Measurements from ENCODE around the gene UBE2J1. TPM values are rescaled to one million over a fixed set of nuclear protein-coding genes. Genes with fewer than 3 reads are reported as not detected.

Gene UBE2J1
- polyA plus RNA-seq, 1 donor (not counting 4 experiments of a cell fraction or from before 2014, with no cell fraction given), result 26.7 TPM

- Histone ChIP-seq H4K20me1 (ENCODE audit: control insufficient read depth, extremely low read depth, insufficient read depth, low read length) (no peaks in the 10 kb centered on the region), H3K4me3 (ENCODE audit: control insufficient read depth in 2 of 3, extremely low read depth in 1 of 3, insufficient read depth in 2 of 3, low read depth in 1 of 3, low read length in 3 of 3) (no peak overlapping the region), H3K27me3 (ENCODE audit: control insufficient read depth, extremely low read depth, insufficient read depth, low read length) (no peaks in the 10 kb centered on the region), H3K4me1 (ENCODE audit: control insufficient read depth, extremely low read depth, insufficient read depth, low read length) (no peaks in the 10 kb centered on the region), H3K79me2 (ENCODE audit: control insufficient read depth, insufficient read depth, low read length) (no peaks in the 10 kb centered on the region), H3K9ac (ENCODE audit: control insufficient read depth, extremely low read depth, insufficient read depth, low read length) (no peak overlapping the region), H3K4me2 (ENCODE audit: control insufficient read depth, extremely low read depth, insufficient read depth, low read depth, low read length) (no peak overlapping the region), H3K9me1 (ENCODE audit: control insufficient read depth, extremely low read depth, insufficient read depth, low read length) (no peaks in the 10 kb centered on the region), H3K9me3 (ENCODE audit: control insufficient read depth, low read depth, low read length) (no peaks in the 10 kb centered on the region), H3K36me3 (ENCODE audit: control insufficient read depth in 2 of 2, extremely low read depth in 1 of 2, insufficient read depth in 2 of 2, low read length in 2 of 2) (no peaks in the 10 kb centered on the region), H2AFZ (ENCODE audit: control insufficient read depth, low read length) (no peak overlapping the region), H3K27ac (ENCODE audit: control insufficient read depth, insufficient read depth, low read length) (no peak overlapping the region)
- DNase-seq (ENCODE audit: low read depth, low spot score) (no peak), FAIRE-seq (peak; percentile 39)
- dilution Hi-C loops (cut with MboI; ENCODE audit: extremely low pct_ligation_motif_present, low sequenced_read_pairs), result no loop called here
- TF ChIP-seq EZH2 (IDR thresholded peaks at IDR 0.05; ENCODE audit: low read length) (no peak), CTCF (optimal IDR thresholded peaks at IDR 0.05 in 1 of 3, IDR thresholded peaks at IDR 0.05 in 1 of 3, conservative IDR thresholded peaks at IDR 0.05 in 1 of 3; ENCODE audit: extremely low read depth in 1 of 3, insufficient read depth in 2 of 3, low read length in 3 of 3) (peak; percentile 92 to 99 (median 98))
These were observed 19.5 kb upstream of the UBE2J1 start for GRCh38 chr6:89371849-89372505.

- dilution Hi-C loops (cut with MboI; ENCODE audit: extremely low pct_ligation_motif_present, low sequenced_read_pairs), result no loop called here
- Histone ChIP-seq H3K9me1 (ENCODE audit: control insufficient read depth, extremely low read depth, insufficient read depth, low read length) (no peaks in the 10 kb centered on the region), H3K4me2 (ENCODE audit: control insufficient read depth, extremely low read depth, insufficient read depth, low read depth, low read length) (no peak overlapping the region), H4K20me1 (ENCODE audit: control insufficient read depth, extremely low read depth, insufficient read depth, low read length) (no peaks in the 10 kb centered on the region), H3K27ac (ENCODE audit: control insufficient read depth, insufficient read depth, low read length) (no peak overlapping the region), H3K9me3 (ENCODE audit: control insufficient read depth, low read depth, low read length) (no peaks in the 10 kb centered on the region), H2AFZ (ENCODE audit: control insufficient read depth, low read length) (no peak overlapping the region), H3K79me2 (ENCODE audit: control insufficient read depth, insufficient read depth, low read length) (no peaks in the 10 kb centered on the region), H3K4me1 (ENCODE audit: control insufficient read depth, extremely low read depth, insufficient read depth, low read length) (no peaks in the 10 kb centered on the region), H3K36me3 (ENCODE audit: control insufficient read depth in 2 of 2, extremely low read depth in 1 of 2, insufficient read depth in 2 of 2, low read length in 2 of 2) (no peaks in the 10 kb centered on the region), H3K27me3 (ENCODE audit: control insufficient read depth, extremely low read depth, insufficient read depth, low read length) (no peaks in the 10 kb centered on the region), H3K9ac (ENCODE audit: control insufficient read depth, extremely low read depth, insufficient read depth, low read length) (no peak overlapping the region), H3K4me3 (ENCODE audit: control insufficient read depth in 2 of 3, extremely low read depth in 1 of 3, insufficient read depth in 2 of 3, low read depth in 1 of 3, low read length in 3 of 3) (no peak overlapping the region)
- FAIRE-seq (peak; percentile 71), DNase-seq (ENCODE audit: low read depth, low spot score) (no peak)
- TF ChIP-seq CTCF (optimal IDR thresholded peaks at IDR 0.05 in 1 of 3, IDR thresholded peaks at IDR 0.05 in 1 of 3, conservative IDR thresholded peaks at IDR 0.05 in 1 of 3; ENCODE audit: extremely low read depth in 1 of 3, insufficient read depth in 2 of 3, low read length in 3 of 3) (peak; percentile 24 to 63 (median 61)), EZH2 (IDR thresholded peaks at IDR 0.05; ENCODE audit: low read length) (no peak)
These were observed 16.5 kb upstream of the UBE2J1 start for GRCh38 chr6:89368999-89369398.
